ENCODE data around the gene TGFB3.

- TF ChIP-seq, protein P1, sequence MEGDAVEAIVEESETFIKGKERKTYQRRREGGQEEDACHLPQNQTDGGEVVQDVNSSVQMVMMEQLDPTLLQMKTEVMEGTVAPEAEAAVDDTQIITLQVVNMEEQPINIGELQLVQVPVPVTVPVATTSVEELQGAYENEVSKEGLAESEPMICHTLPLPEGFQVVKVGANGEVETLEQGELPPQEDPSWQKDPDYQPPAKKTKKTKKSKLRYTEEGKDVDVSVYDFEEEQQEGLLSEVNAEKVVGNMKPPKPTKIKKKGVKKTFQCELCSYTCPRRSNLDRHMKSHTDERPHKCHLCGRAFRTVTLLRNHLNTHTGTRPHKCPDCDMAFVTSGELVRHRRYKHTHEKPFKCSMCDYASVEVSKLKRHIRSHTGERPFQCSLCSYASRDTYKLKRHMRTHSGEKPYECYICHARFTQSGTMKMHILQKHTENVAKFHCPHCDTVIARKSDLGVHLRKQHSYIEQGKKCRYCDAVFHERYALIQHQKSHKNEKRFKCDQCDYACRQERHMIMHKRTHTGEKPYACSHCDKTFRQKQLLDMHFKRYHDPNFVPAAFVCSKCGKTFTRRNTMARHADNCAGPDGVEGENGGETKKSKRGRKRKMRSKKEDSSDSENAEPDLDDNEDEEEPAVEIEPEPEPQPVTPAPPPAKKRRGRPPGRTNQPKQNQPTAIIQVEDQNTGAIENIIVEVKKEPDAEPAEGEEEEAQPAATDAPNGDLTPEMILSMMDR (IDR thresholded peaks at IDR 0.05) = no peak
- TF ChIP-seq POLR2A (IDR thresholded peaks at IDR 0.05) = no peak
Measured at GRCh38 chr14:75967866-75968265, 13.9 kb downstream of the TGFB3 start.

Data from uterus (tissue), 2 donors.